Sigmoid colon (tissue), 4 donors: Measurements from ENCODE around the gene HRH1.

Experiments
- POLR2A ChIP-seq, 2 donors: fragments of 450-650 bp; IDR thresholded peaks; one replicate each; pipeline ENCODE4 v1.6.1; 2016; ENCODE audit warnings: antibody characterized with exemption in 2 of 2, mild to moderate bottlenecking in 2 of 2, moderate library complexity in 2 of 2
- POLR2AphosphoS5 ChIP-seq, 4 donors: sonication (generic); formaldehyde crosslinking; IDR thresholded peaks; one replicate each; pipeline ENCODE4 v1.6.1; 2017; ENCODE audit warnings: antibody characterized with exemption in 4 of 4
- TF ChIP-seq, protein P1 (sequence below), 4 experiments: fragments of 450-650 bp in 3 of 4; fragments of 200-600 bp in 1 of 4; IDR thresholded peaks; one replicate each; pipeline ENCODE4 v1.5.1; 2016 to 2019; ENCODE audit warnings: antibody characterized with exemption in 4 of 4, mild to moderate bottlenecking in 3 of 4, moderate library complexity in 2 of 4

DNA sequence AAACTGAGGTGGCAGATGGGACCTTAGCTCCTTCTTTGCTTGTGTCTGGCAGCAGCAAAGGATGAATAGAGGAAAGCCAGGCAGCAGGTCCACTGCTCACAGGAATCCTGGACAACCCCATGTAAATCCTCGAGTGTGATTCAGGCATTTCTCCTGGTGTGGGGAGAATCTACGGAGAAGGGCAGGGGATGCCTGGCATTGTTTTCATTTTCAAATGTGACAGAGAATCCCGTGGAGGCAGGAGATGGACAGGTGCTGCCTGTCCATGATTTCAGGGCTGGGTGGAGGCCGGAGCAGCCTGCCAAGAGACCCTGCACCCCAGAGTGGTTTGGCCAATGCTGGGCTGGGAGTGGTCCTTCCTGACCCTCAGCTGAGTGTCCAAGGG lies 1.7 kb downstream of the HRH1 start:
- TF ChIP-seq, protein P1, sequence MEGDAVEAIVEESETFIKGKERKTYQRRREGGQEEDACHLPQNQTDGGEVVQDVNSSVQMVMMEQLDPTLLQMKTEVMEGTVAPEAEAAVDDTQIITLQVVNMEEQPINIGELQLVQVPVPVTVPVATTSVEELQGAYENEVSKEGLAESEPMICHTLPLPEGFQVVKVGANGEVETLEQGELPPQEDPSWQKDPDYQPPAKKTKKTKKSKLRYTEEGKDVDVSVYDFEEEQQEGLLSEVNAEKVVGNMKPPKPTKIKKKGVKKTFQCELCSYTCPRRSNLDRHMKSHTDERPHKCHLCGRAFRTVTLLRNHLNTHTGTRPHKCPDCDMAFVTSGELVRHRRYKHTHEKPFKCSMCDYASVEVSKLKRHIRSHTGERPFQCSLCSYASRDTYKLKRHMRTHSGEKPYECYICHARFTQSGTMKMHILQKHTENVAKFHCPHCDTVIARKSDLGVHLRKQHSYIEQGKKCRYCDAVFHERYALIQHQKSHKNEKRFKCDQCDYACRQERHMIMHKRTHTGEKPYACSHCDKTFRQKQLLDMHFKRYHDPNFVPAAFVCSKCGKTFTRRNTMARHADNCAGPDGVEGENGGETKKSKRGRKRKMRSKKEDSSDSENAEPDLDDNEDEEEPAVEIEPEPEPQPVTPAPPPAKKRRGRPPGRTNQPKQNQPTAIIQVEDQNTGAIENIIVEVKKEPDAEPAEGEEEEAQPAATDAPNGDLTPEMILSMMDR (IDR thresholded peaks at IDR 0.05): no peak
- TF ChIP-seq POLR2AphosphoS5 (IDR thresholded peaks at IDR 0.05): no peak
- TF ChIP-seq POLR2A (IDR thresholded peaks at IDR 0.05): no peak
